Uterus (tissue), 4 donors: ENCODE measurements around the gene TIMP1. TPM values are rescaled to one million over a fixed set of nuclear protein-coding genes. Genes with fewer than 3 reads are reported as not detected.

Experiments used
- DNase-seq, 2 donors: peaks; one replicate each; pipeline ENCODE4 v3.0.0-alpha.2; 2019 to 2020
- H3K27ac ChIP-seq, 2 donors: fragments of 200-600 bp; sonication (generic); 1 replicate in 1 of 2; 2 replicates in 1 of 2; pipeline ENCODE4 v1.5.1; 2016 to 2018
- H3K27me3 ChIP-seq, 2 donors: fragments of 200-600 bp; sonication (generic); one replicate each; pipeline ENCODE4 v1.5.1; 2018 to 2019; ENCODE audit warnings: control low read depth in 1 of 2
- H3K36me3 ChIP-seq, 2 donors: fragments of 200-600 bp; sonication (generic); one replicate each; pipeline ENCODE4 v1.5.1; 2019; ENCODE audit warnings: control low read depth in 1 of 2
- H3K4me1 ChIP-seq, 2 donors: fragments of 200-600 bp; sonication (generic); one replicate each; pipeline ENCODE4 v1.5.1; 2018 to 2019; ENCODE audit warnings: control low read depth in 1 of 2
- H3K4me3 ChIP-seq, 2 donors: fragments of 200-600 bp; sonication (generic); 1 replicate in 1 of 2; 2 replicates in 1 of 2; pipeline ENCODE4 v1.5.1; 2018 to 2019; ENCODE audit warnings: mild to moderate bottlenecking in 1 of 2
- H3K9me3 ChIP-seq, 2 donors: fragments of 200-600 bp; sonication (generic); one replicate each; pipeline ENCODE4 v1.5.1; 2019; ENCODE audit warnings: control low read depth in 1 of 2
- CTCF ChIP-seq, 4 experiments: fragments of 200-600 bp in 2 of 4; fragments of 450-650 bp in 2 of 4; sonication (generic) in 2 of 4; IDR thresholded peaks; one replicate each; pipeline ENCODE4 v1.5.1; 2016 to 2019; ENCODE audit warnings: antibody characterized with exemption in 4 of 4, mild to moderate bottlenecking in 2 of 4, moderate library complexity in 1 of 4
- POLR2A ChIP-seq, 2 donors: fragments of 450-650 bp; IDR thresholded peaks; one replicate each; pipeline ENCODE4 v1.6.1; 2016; ENCODE audit warnings: antibody characterized with exemption in 2 of 2, mild to moderate bottlenecking in 1 of 2, moderate library complexity in 1 of 2
- intact Hi-C: fragments of 100-400 bp; cut with DNase I; formaldehyde crosslinking; loops from one replicate; pipeline ENCODE4 v1.15.1; 2023; ENCODE audit warnings: low total_unique reads
- total RNA-seq, 4 donors: library from RNA; depleted of rRNA in 3 of 4; stranded (reverse); fragments of >200 nt in 3 of 4; gene quantifications; one replicate each; pipeline versions ENCODE4 v1.1.0 to v1.2.4, GENCODE V29; 2014 to 2023
- donor health status: DM: yes; HTN: yes; CAD: no.

Gene TIMP1
- total RNA-seq, 4 donors from 2014 or later, result 17.9 to 287 (median 111) TPM

- intact Hi-C loops, result no loop called here
- Histone ChIP-seq H3K36me3 (no peaks in the 10 kb centered on the region), H3K9me3 (no peaks in the 10 kb centered on the region), H3K27ac (no peak overlapping the region), H3K4me1 (no peaks in the 10 kb centered on the region), H3K27me3 (no peaks in the 10 kb centered on the region), H3K4me3 (no peak overlapping the region)
- no peak for DNase-seq
- no peak for TF ChIP-seq POLR2A (IDR thresholded peaks at IDR 0.05)
- peak in 1 of 4 experiments; percentile 16 for TF ChIP-seq CTCF (IDR thresholded peaks at IDR 0.05)
Measured at GRCh38 chrX:47568656-47569295, 13.5 kb upstream of the TIMP1 start.

- no peak for DNase-seq
- Histone ChIP-seq H3K4me3 (no peak overlapping the region), H3K36me3 (no peaks in the 10 kb centered on the region), H3K27me3 (no peaks in the 10 kb centered on the region), H3K27ac (no peak overlapping the region), H3K4me1 (no peaks in the 10 kb centered on the region), H3K9me3 (no peaks in the 10 kb centered on the region)
- intact Hi-C loops, result no loop called here
- no peak for TF ChIP-seq POLR2A (IDR thresholded peaks at IDR 0.05)
- TF ChIP-seq CTCF (IDR thresholded peaks at IDR 0.05), result no peak
Measured at GRCh38 chrX:47570794-47571193, 11.4 kb upstream of the TIMP1 start.

- DNase-seq, result no peak
- Histone ChIP-seq H3K4me1 (no peaks in the 10 kb centered on the region), H3K9me3 (no peaks in the 10 kb centered on the region), H3K27ac (no peak overlapping the region), H3K36me3 (no peaks in the 10 kb centered on the region), H3K4me3 (no peak overlapping the region), H3K27me3 (no peaks in the 10 kb centered on the region)
- intact Hi-C loops, result no loop called here
- TF ChIP-seq CTCF (IDR thresholded peaks at IDR 0.05) (no peak), POLR2A (IDR thresholded peaks at IDR 0.05) (no peak)
Measured at GRCh38 chrX:47571215-47571614, 11.0 kb upstream of the TIMP1 start.

- H3K9me3 ChIP-seq, result no peaks in the 10 kb centered on the region
- no peaks in the 10 kb centered on the region for H3K36me3 ChIP-seq
- H3K4me3 ChIP-seq, result no peak overlapping the region
- H3K4me1 ChIP-seq, result no peaks in the 10 kb centered on the region
- intact Hi-C loops, result no loop called here
- no peak for TF ChIP-seq CTCF (IDR thresholded peaks at IDR 0.05)
- TF ChIP-seq POLR2A (IDR thresholded peaks at IDR 0.05), result no peak
- DNase-seq, result no peak
- no peak overlapping the region for H3K27ac ChIP-seq
- H3K27me3 ChIP-seq, result no peaks in the 10 kb centered on the region
Measured at GRCh38 chrX:47571896-47572295, 10.3 kb upstream of the TIMP1 start.

GRCh38 chrX:47572773-47573340 lies 9.4 kb upstream of the TIMP1 start:
- Histone ChIP-seq H3K4me1 (no peaks in the 10 kb centered on the region), H3K27ac (peak overlapping the region; percentile 45 to 69), H3K9me3 (no peaks in the 10 kb centered on the region), H3K27me3 (no peaks in the 10 kb centered on the region), H3K4me3 (no peak overlapping the region), H3K36me3 (no peaks in the 10 kb centered on the region)
- intact Hi-C loops, result no loop called here
- TF ChIP-seq CTCF (IDR thresholded peaks at IDR 0.05), result no peak
- no peak for TF ChIP-seq POLR2A (IDR thresholded peaks at IDR 0.05)
- DNase-seq, result no peak
